Stimulated activated CD4-positive, alpha-beta T cell treated with anti-CD3 and anti-CD28 coated beads, Interleukin-15, amount 100 ng/mL, for 24 hours (primary cell): Measurements from ENCODE around the gene AKAP13.
"Not testable (repeated sequence)": the region's sequence is repeated elsewhere in the genome, so short reads cannot be mapped to it uniquely, and the experiment has no call there.

Experiments used
- DNase-seq: peaks from one replicate; pipeline ENCODE4 v3.0.0-alpha.2; 2020

Gene AKAP13

GRCh38 chr15:85453144-85453872 is 72.9 kb downstream of the AKAP13 start:
- DNase-seq, result no peak

GRCh38 chr15:85454403-85454802 is 74.0 kb downstream of the AKAP13 start:
- DNase-seq, result no peak

- DNase-seq, result no peak
These were observed 75.5 kb downstream of the AKAP13 start for GRCh38 chr15:85455891-85456290.

GRCh38 chr15:85456798-85457197 is 76.4 kb downstream of the AKAP13 start:
- DNase-seq, result no peak

GRCh38 chr15:85457392-85457968 is 77.1 kb downstream of the AKAP13 start:
- no peak for DNase-seq

- DNase-seq, result no peak
These were observed 78.4 kb downstream of the AKAP13 start for GRCh38 chr15:85458764-85459163.

GRCh38 chr15:85462029-85462428 is 81.6 kb downstream of the AKAP13 start:
- no peak for DNase-seq

- DNase-seq, result no peak
These were observed 83.0 kb downstream of the AKAP13 start for GRCh38 chr15:85463276-85463892.

- no peak for DNase-seq
These were observed 83.6 kb downstream of the AKAP13 start for GRCh38 chr15:85463976-85464375.

GRCh38 chr15:85464471-85464870 is 84.1 kb downstream of the AKAP13 start:
- no peak for DNase-seq

GRCh38 chr15:85470563-85471271 is 90.3 kb downstream of the AKAP13 start:
- DNase-seq, result no peak

- no peak for DNase-seq
These were observed 91.9 kb downstream of the AKAP13 start for GRCh38 chr15:85472349-85472748.

- DNase-seq, result peak; percentile 14
These were observed 93.1 kb downstream of the AKAP13 start for GRCh38 chr15:85473455-85473854.

GRCh38 chr15:85474700-85475316 is 94.4 kb downstream of the AKAP13 start:
- no peak for DNase-seq

- DNase-seq, result no peak
These were observed 94.9 kb downstream of the AKAP13 start for GRCh38 chr15:85475317-85475701.

GRCh38 chr15:85475711-85476110 is 95.3 kb downstream of the AKAP13 start:
- DNase-seq, result no peak

- DNase-seq, result no peak
These were observed 96.7 kb downstream of the AKAP13 start for GRCh38 chr15:85477061-85477460.

- peak; percentile 31 for DNase-seq
These were observed 97.3 kb downstream of the AKAP13 start for GRCh38 chr15:85477730-85478129.

GRCh38 chr15:85479071-85479647 is 98.8 kb downstream of the AKAP13 start:
- no peak for DNase-seq

- no peak for DNase-seq
These were observed 100.5 kb downstream of the AKAP13 start for GRCh38 chr15:85480923-85481322.

- not testable (repeated sequence) for DNase-seq
These were observed 101.1 kb downstream of the AKAP13 start for GRCh38 chr15:85481543-85481942.

- no peak for DNase-seq
These were observed 102.5 kb downstream of the AKAP13 start for GRCh38 chr15:85482894-85483293.

- DNase-seq, result not testable (repeated sequence)
These were observed 103.6 kb downstream of the AKAP13 start for GRCh38 chr15:85483955-85484354.
